K562 (cell line): Measurements from ENCODE around the gene KCTD17. TPM values are rescaled to one million over a fixed set of nuclear protein-coding genes. Genes with fewer than 3 reads are reported as not detected.

Experiments used
- ATAC-seq: fragments of 200-7000 bp; cut with Tn5 transposase; 3 replicates; pipeline ENCODE4 v1.9.1; 2020; ENCODE audit warnings: moderate library complexity
- BruUV-seq: library from RNA; stranded (reverse); fragments of 400-500 nt; replicated peaks from 2 replicates; lab custom pipeline; 2021; lab: Mats Ljungman, UMichigan
- CTCF ChIA-PET: fragments of 300-600 bp; formaldehyde crosslinking; extraction: SDS; loops from one replicate; lab custom pipeline; 2021; ENCODE audit warnings: low intra/inter-chr PET ratio; lab: Yijun Ruan, JAX
- POLR2A ChIA-PET: fragments of 300-600, 350-650 bp; sonication (Branson Sonifier 250); formaldehyde crosslinking; extraction: SDS; loops from one replicate; lab custom pipeline; 2021; ENCODE audit warnings: antibody characterized with exemption, inconsistent platforms; lab: Yijun Ruan, JAX
- DNase-seq, 4 experiments: peaks; one replicate each; pipeline versions ENCODE4 v3.0.0 to v3.0.0-alpha.2; 2011 to 2018; ENCODE audit warnings: low spot score in 3 of 4, mixed read lengths in 3 of 4; ENCODE audit errors: extremely low read depth in 1 of 4
- FAIRE-seq: peaks from 2 replicates; lab custom pipeline; 2011; peaks lifted over from hg19 to GRCh38; lab: Jason Lieb, UNC
- H2AFZ ChIP-seq: 2 replicates; pipeline ENCODE4 v1.6.0; 2011; ENCODE audit warnings: low read depth, low read length, control low read depth, inconsistent platforms
- H3K27ac ChIP-seq: fragments of 200-600 bp; 3 replicates; pipeline ENCODE4 v1.8.0; 2011; ENCODE audit warnings: low read depth, mild to moderate bottlenecking, control low read depth, inconsistent platforms, low read length, moderate library complexity, mixed read lengths; ENCODE audit errors: extremely low read depth
- H3K27me3 ChIP-seq, 2 experiments: fragments of 300-600 bp in 1 of 2; 2 replicates in 1 of 2; 3 replicates in 1 of 2; pipeline versions ENCODE4 v1.6.0 to v1.8.0; 2011; ENCODE audit warnings: inconsistent platforms in 2 of 2, low read length in 2 of 2, mild to moderate bottlenecking in 1 of 2, mixed read lengths in 1 of 2, moderate library complexity in 1 of 2; ENCODE audit not compliant: control insufficient read depth in 2 of 2, insufficient read depth in 2 of 2
- H3K36me3 ChIP-seq: fragments of 300-600 bp; 3 replicates; pipeline ENCODE4 v1.8.0; 2011; ENCODE audit warnings: mild to moderate bottlenecking, low read length, inconsistent platforms; ENCODE audit not compliant: control insufficient read depth, insufficient read depth
- H3K4me1 ChIP-seq, 2 experiments: fragments of 200-600 bp in 1 of 2; replicated peaks in 1 of 2; 2 replicates in 1 of 2; 3 replicates in 1 of 2; pipeline versions ENCODE4 v1.5.1 to v1.8.0; 2011; ENCODE audit warnings: inconsistent platforms in 2 of 2, low read length in 2 of 2, mild to moderate bottlenecking in 1 of 2, mixed read lengths in 1 of 2, moderate library complexity in 1 of 2; ENCODE audit not compliant: control insufficient read depth in 2 of 2, insufficient read depth in 2 of 2
- H3K4me2 ChIP-seq: 2 replicates; pipeline ENCODE4 v1.6.1; 2011; ENCODE audit warnings: low read length, control low read depth, inconsistent platforms, mixed read lengths; ENCODE audit not compliant: insufficient read depth
- H3K4me3 ChIP-seq: fragments of 200-600 bp; sonication (generic), shearing (Covaris generic); 2 replicates; pipeline ENCODE4 v1.5.1; 2016; ENCODE audit warnings: control low read depth, inconsistent platforms
- H3K79me2 ChIP-seq: fragments of 200-600 bp; 3 replicates; pipeline ENCODE4 v1.8.0; 2011; ENCODE audit warnings: low read length, inconsistent platforms; ENCODE audit not compliant: control insufficient read depth, insufficient read depth
- H3K9ac ChIP-seq, 2 experiments: 2 replicates each; pipeline versions ENCODE4 v1.6.0 to v1.6.1; 2011; ENCODE audit warnings: low read depth in 2 of 2, low read length in 2 of 2, control low read depth in 1 of 2, inconsistent platforms in 1 of 2, mild to moderate bottlenecking in 1 of 2, mixed read lengths in 1 of 2; ENCODE audit not compliant: insufficient read depth in 1 of 2
- H3K9me1 ChIP-seq: one replicate; pipeline ENCODE4 v1.6.0; 2011; ENCODE audit warnings: inconsistent platforms, mild to moderate bottlenecking, low read length, moderate library complexity; ENCODE audit not compliant: control insufficient read depth, insufficient read depth
- H3K9me3 ChIP-seq: replicated peaks from 2 replicates; pipeline ENCODE4 v1.5.1; 2011; ENCODE audit warnings: low read depth, low read length, inconsistent platforms; ENCODE audit not compliant: control insufficient read depth, insufficient read depth
- H4K20me1 ChIP-seq: replicated peaks from 2 replicates; pipeline ENCODE4 v1.6.1; 2011; ENCODE audit warnings: low read length, inconsistent platforms, mixed read lengths; ENCODE audit not compliant: control insufficient read depth, insufficient read depth
- ERF ChIP-seq: fragments of 450-650 bp; formaldehyde crosslinking; IDR thresholded peaks from 2 replicates; pipeline ENCODE4 v1.4.0; 2020; ENCODE audit warnings: mild to moderate bottlenecking, mixed read lengths
- HDAC3 ChIP-seq: fragments of 450-650 bp; IDR thresholded peaks from 2 replicates; pipeline ENCODE4 v1.6.1; 2018; ENCODE audit warnings: borderline replicate concordance, mild to moderate bottlenecking, moderate library complexity; ENCODE audit not compliant: partially characterized antibody
- HOXB6 ChIP-seq: fragments of 250-450 bp; sonication (Bioruptor Pico); IDR thresholded peaks from 2 replicates; pipeline ENCODE4 v1.5.1; 2022; ENCODE audit warnings: mild to moderate bottlenecking, borderline replicate concordance
- KDM4B ChIP-seq, 2 experiments: fragments of 450-650 bp in 1 of 2; sonication (generic) in 1 of 2; IDR thresholded peaks; 2 replicates each; pipeline ENCODE4 v1.6.1; 2016 to 2017; ENCODE audit warnings: borderline replicate concordance in 2 of 2, antibody characterized with exemption in 1 of 2, low read depth in 1 of 2, mild to moderate bottlenecking in 1 of 2
- LCOR ChIP-seq: sonication (generic); formaldehyde crosslinking; IDR thresholded peaks from 2 replicates; pipeline ENCODE4 v1.8.0; 2022; ENCODE audit warnings: mild to moderate bottlenecking, missing genetic modification reagents
- NCOR1 ChIP-seq: fragments of 450-650 bp; IDR thresholded peaks from 2 replicates; pipeline ENCODE4 v1.6.1; 2016; ENCODE audit warnings: mild to moderate bottlenecking, moderate library complexity
- NFIC ChIP-seq: fragments of 450-650 bp; IDR thresholded peaks from 2 replicates; pipeline ENCODE4 v1.6.1; 2017; ENCODE audit warnings: mild to moderate bottlenecking, inconsistent platforms
- NR4A1 ChIP-seq, 2 experiments: fragments of 250-450 bp in 1 of 2; fragments of 450-650 bp in 1 of 2; sonication (Bioruptor Pico) in 1 of 2; IDR thresholded peaks; 2 replicates each; pipeline versions ENCODE4 v1.4.0 to v1.6.1; 2016 to 2020; ENCODE audit warnings: mild to moderate bottlenecking in 2 of 2, missing compliant biosample characterization in 1 of 2, missing genetic modification characterization in 1 of 2, moderate library complexity in 1 of 2
- POLR2G ChIP-seq: fragments of 200-400 bp; formaldehyde crosslinking; IDR thresholded peaks from 2 replicates; pipeline ENCODE4 v1.6.1; 2017; ENCODE audit warnings: low read depth, mild to moderate bottlenecking, antibody characterized with exemption, low read length, moderate library complexity
- TAF9B ChIP-seq: fragments of 450-650 bp; IDR thresholded peaks from 2 replicates; pipeline ENCODE4 v1.6.1; 2018; ENCODE audit warnings: mild to moderate bottlenecking; ENCODE audit not compliant: partially characterized antibody
- ZC3H4 ChIP-seq: sonication (generic); formaldehyde crosslinking; IDR thresholded peaks from 2 replicates; pipeline ENCODE4 v1.9.0; 2021; ENCODE audit warnings: missing genetic modification reagents, borderline replicate concordance
- ZFPM2 ChIP-seq: fragments of 250-450 bp; sonication (Bioruptor Pico); IDR thresholded peaks from 2 replicates; pipeline ENCODE4 v1.5.1; 2022; ENCODE audit warnings: mild to moderate bottlenecking
- ZNF740 ChIP-seq, 3 experiments: fragments of 200-800 bp in 1 of 3; sonication (Bioruptor generic) in 1 of 3; sonication (generic) in 1 of 3; formaldehyde crosslinking in 1 of 3; IDR thresholded peaks; 2 replicates each; pipeline versions ENCODE4 v1.6.1 to v1.8.0; 2016 to 2022; ENCODE audit warnings: mild to moderate bottlenecking in 2 of 3, missing compliant biosample characterization in 2 of 3, missing genetic modification characterization in 2 of 3, missing genetic modification reagents in 1 of 3
- WGBS: fragments of 100-300 bp; shearing (Covaris generic); methylation state at CpG from one replicate; pipeline ENCODE4 v1.1.6; 2016; ENCODE audit warnings: low coverage, mixed read lengths; ENCODE audit not compliant: insufficient coverage; ENCODE audit errors: missing lambda C conversion rate; 5-methylcytosine and 5-hydroxymethylcytosine counted together
- in situ Hi-C: fragments of 300-500 bp; cut with MboI; formaldehyde crosslinking; loops from 4 replicates; pipeline ENCODE4 v1.15.0; 2018; ENCODE audit warnings: inconsistent platforms, mixed read lengths
- intact Hi-C: fragments of 100-400 bp; cut with micrococcal nuclease; formaldehyde crosslinking; loops from 2 replicates; pipeline ENCODE4 v1.14.2; 2022
- polyA plus RNA-seq, 8 experiments: library from polyadenylated mRNA; depleted of rRNA in 4 of 8; stranded (reverse) in 5 of 8; unstranded in 3 of 8; fragments of >200 nt; fragmentation: Nextera tagmentation in 2 of 8; fragmentation: Illumina TruSeq in 1 of 8; extraction: Ambion mirVana in 2 of 8; extraction: Trizol in 1 of 8; gene quantifications; 2 replicates each; pipeline versions ENCODE4 v1.2.1 to v1.2.3, GENCODE V29; 2011 to 2014; ENCODE audit warnings: inconsistent platforms in 1 of 8, missing spikeins in 1 of 8
- total RNA-seq, 7 experiments: library from RNA; depleted of rRNA in 6 of 7; stranded (reverse); fragments of >200 nt in 6 of 7; fragmentation: Illumina TruSeq in 2 of 7; extraction: Trizol in 2 of 7; gene quantifications; 2 replicates each; pipeline versions ENCODE4 v1.2.1 to v1.2.3, GENCODE V29; 2011 to 2021; ENCODE audit warnings: low replicate concordance in 1 of 7

Gene KCTD17
- total and polyA plus RNA-seq, 9 of the 15 experiments (the other 6 are each of a cell fraction or from before 2014, with no cell fraction given): 0.22 to 0.90 (median 0.49) TPM; not detected in 2

- ChIA-PET CTCF (no interaction called here), POLR2A (interaction anchor here (0.6 kb wide), 1 partner anchor 11 kb away, joined by 3 read pairs; no protein-coding TSS in a partner anchor)
- H3K27me3 ChIP-seq: peaks cover 4 to 77% of the 10 kb centered on the region in 2 experiments; a peak in 4 of 5 replicates
- intact Hi-C loops: no loop called here
- H3K4me3 ChIP-seq: no peak overlapping the region
- H3K4me2 ChIP-seq: no peak overlapping the region
- H4K20me1 ChIP-seq: no peaks in the 10 kb centered on the region; the same call in 1 of the 2 replicates
- TF ChIP-seq ZFPM2 (CRISPR knock-in tag) (no peak), NFIC (peak; percentile 58; the same call in 1 of the 2 replicates)
- TF ChIP-seq, all 486 proteins: peak for 1
- H3K36me3 ChIP-seq: no peaks in the 10 kb centered on the region
- H3K4me1 ChIP-seq: no peaks in the 10 kb centered on the region; a peak in 1 of 5 replicates
- no peak for DNase-seq
- no peak overlapping the region for H3K9ac ChIP-seq
- no peaks in the 10 kb centered on the region for H3K79me2 ChIP-seq
- BruUV-seq: no TSS peak
- in situ Hi-C loops: no loop called here
- no peaks in the 10 kb centered on the region for H3K9me1 ChIP-seq
- FAIRE-seq: no peak
- H3K9me3 ChIP-seq: no peaks in the 10 kb centered on the region
- ATAC-seq: no peak
- 8% methylated on average over 16 of the region's 28 CpGs for WGBS
- no peak overlapping the region for H2AFZ ChIP-seq
- H3K27ac ChIP-seq: no peak overlapping the region
These were observed 12.2 kb downstream of the KCTD17 start for GRCh38 chr22:37063431-37064420.

GRCh38 chr22:37064553-37064952 is 13.0 kb downstream of the KCTD17 start:
- Histone ChIP-seq H3K27me3 (peaks cover 4 to 73% of the 10 kb centered on the region in 2 experiments; a peak in 4 of 5 replicates), H2AFZ (no peak overlapping the region), H3K4me1 (no peaks in the 10 kb centered on the region; a peak in 1 of 5 replicates), H3K36me3 (no peaks in the 10 kb centered on the region), H3K9ac (no peak overlapping the region), H3K4me3 (no peak overlapping the region), H3K4me2 (no peak overlapping the region), H3K27ac (no peak overlapping the region), H3K79me2 (no peaks in the 10 kb centered on the region), H3K9me3 (no peaks in the 10 kb centered on the region), H3K9me1 (no peaks in the 10 kb centered on the region), H4K20me1 (no peaks in the 10 kb centered on the region; the same call in 1 of the 2 replicates)
- FAIRE-seq: no peak
- CTCF ChIA-PET: no interaction called here
- no TSS peak for BruUV-seq
- intact Hi-C loops (no loop called here), in situ Hi-C loops (no loop called here)
- WGBS: 2% methylated on average over 9 of the region's 11 CpGs
- POLR2A ChIA-PET: no interaction called here
- DNase-seq: no peak
- no peak for ATAC-seq
- TF ChIP-seq TAF9B (no peak), HOXB6 (no peak), KDM4B (IDR thresholded peaks at IDR 0.05; ENCODE audit: borderline replicate concordance in 2 of 2, low read depth in 1 of 2) (no peak), ERF (CRISPR knock-in tag) (no peak), NR4A1 (CRISPR knock-in tag; IDR thresholded peaks at IDR 0.05) (no peak), NR4A1 (tag; IDR thresholded peaks at IDR 0.05) (no peak), ZC3H4 (CRISPR knock-in tag) (no peak), NCOR1 (no peak), LCOR (CRISPR knock-in tag) (no peak), ZNF740 (CRISPR knock-in tag; IDR thresholded peaks at IDR 0.05) (no peak), ZNF740 (tag; IDR thresholded peaks at IDR 0.05) (no peak), POLR2G (no peak), HDAC3 (no peak)
